Activated naive CD4-positive, alpha-beta T cell treated with anti-CD3 and anti-CD28 coated beads for 36 hours (primary cell): ENCODE measurements around the gene NLGN1. TPM values are rescaled to one million over a fixed set of nuclear protein-coding genes. Genes with fewer than 3 reads are reported as not detected.

ENCODE experiments used
- CTCF ChIA-PET: fragments of 350-600 bp; sonication (Branson Sonifier 250); formaldehyde crosslinking; loops from one replicate; lab custom pipeline; 2021; ENCODE audit warnings: antibody characterized with exemption; lab: Charles Lee
- DNase-seq: peaks from one replicate; pipeline ENCODE4 v3.0.0-alpha.2; 2020
- H3K27ac Mint-ChIP-seq: one replicate; pipeline ENCODE4 v1.8.0; 2021; ENCODE audit warnings: mild to moderate bottlenecking, mixed read lengths
- H3K27me3 Mint-ChIP-seq: one replicate; pipeline ENCODE4 v1.8.0; 2021; ENCODE audit warnings: low read depth, mixed read lengths
- H3K36me3 Mint-ChIP-seq: one replicate; pipeline ENCODE4 v1.8.0; 2021; ENCODE audit warnings: low read depth, mixed read lengths
- H3K4me1 Mint-ChIP-seq: one replicate; pipeline ENCODE4 v1.8.0; 2021; ENCODE audit warnings: low read depth, mixed read lengths
- H3K4me3 Mint-ChIP-seq: one replicate; pipeline ENCODE4 v1.8.0; 2021; ENCODE audit warnings: mild to moderate bottlenecking, moderate library complexity, mixed read lengths
- H3K9me3 Mint-ChIP-seq: one replicate; pipeline ENCODE4 v1.8.0; 2021; ENCODE audit warnings: mixed read lengths
- intact Hi-C: fragments of 100-400 bp; cut with micrococcal nuclease; formaldehyde crosslinking; loops from one replicate; pipeline ENCODE4 v1.15.1; 2023
- total RNA-seq, 2 experiments: library from RNA; stranded (reverse); gene quantifications; one replicate each; pipeline ENCODE4 v1.2.3, GENCODE V29; 2021

NLGN1 gene
- total RNA-seq, 2 experiments from 2014 or later = not detected

- CTCF ChIA-PET = interaction anchor here (0.6 kb wide), 1 partner anchor 1473 kb away, joined by 6 read pairs; no protein-coding TSS in a partner anchor
- no peaks in the 10 kb centered on the region for H3K4me1 Mint-ChIP-seq
- no peak for DNase-seq
- H3K27me3 Mint-ChIP-seq = no peaks in the 10 kb centered on the region
- no peak overlapping the region for H3K27ac Mint-ChIP-seq
- H3K36me3 Mint-ChIP-seq = no peaks in the 10 kb centered on the region
- no peaks in the 10 kb centered on the region for H3K9me3 Mint-ChIP-seq
- no peak overlapping the region for H3K4me3 Mint-ChIP-seq
- intact Hi-C loops = no loop called here
Measured at GRCh38 chr3:174268061-174268460, 870.5 kb downstream of the NLGN1 start.

GRCh38 chr3:174268586-174268985, 871.0 kb downstream of the NLGN1 start:
- Mint-ChIP-seq H3K9me3 (no peaks in the 10 kb centered on the region), H3K36me3 (no peaks in the 10 kb centered on the region), H3K27ac (no peak overlapping the region), H3K4me3 (no peak overlapping the region), H3K27me3 (no peaks in the 10 kb centered on the region), H3K4me1 (no peaks in the 10 kb centered on the region)
- DNase-seq = no peak
- intact Hi-C loops = no loop called here
- CTCF ChIA-PET = no interaction called here

- no peak for DNase-seq
- Mint-ChIP-seq H3K9me3 (no peaks in the 10 kb centered on the region), H3K27me3 (no peaks in the 10 kb centered on the region), H3K4me1 (no peaks in the 10 kb centered on the region), H3K27ac (no peak overlapping the region), H3K4me3 (no peak overlapping the region), H3K36me3 (no peaks in the 10 kb centered on the region)
- intact Hi-C loops = no loop called here
- CTCF ChIA-PET = interaction anchor here (1.2 kb wide), 1 partner anchor 23 kb away, joined by 5 read pairs; no protein-coding TSS in a partner anchor
Measured at GRCh38 chr3:174270841-174271240, 873.3 kb downstream of the NLGN1 start.

GRCh38 chr3:174275336-174275735, 877.8 kb downstream of the NLGN1 start:
- intact Hi-C loops = no loop called here
- Mint-ChIP-seq H3K27ac (no peak overlapping the region), H3K27me3 (no peaks in the 10 kb centered on the region), H3K4me3 (no peak overlapping the region), H3K36me3 (no peaks in the 10 kb centered on the region), H3K4me1 (no peaks in the 10 kb centered on the region), H3K9me3 (no peaks in the 10 kb centered on the region)
- DNase-seq = no peak
- CTCF ChIA-PET = no interaction called here

GRCh38 chr3:174276826-174277225, 879.3 kb downstream of the NLGN1 start:
- H3K4me3 Mint-ChIP-seq = no peak overlapping the region
- no peaks in the 10 kb centered on the region for H3K36me3 Mint-ChIP-seq
- H3K27ac Mint-ChIP-seq = no peak overlapping the region
- CTCF ChIA-PET = no interaction called here
- intact Hi-C loops = no loop called here
- no peaks in the 10 kb centered on the region for H3K9me3 Mint-ChIP-seq
- no peaks in the 10 kb centered on the region for H3K27me3 Mint-ChIP-seq
- DNase-seq = no peak
- H3K4me1 Mint-ChIP-seq = no peaks in the 10 kb centered on the region

- no peaks in the 10 kb centered on the region for H3K9me3 Mint-ChIP-seq
- CTCF ChIA-PET = no interaction called here
Measured at GRCh38 chr3:174278094-174278493, 880.5 kb downstream of the NLGN1 start.

GRCh38 chr3:174280186-174280585, 882.6 kb downstream of the NLGN1 start:
- intact Hi-C loops = no loop called here
- H3K9me3 Mint-ChIP-seq = no peaks in the 10 kb centered on the region

More at GRCh38 chr3:174278094-174278493, 880.5 kb downstream of the NLGN1 start:
- H3K4me1 Mint-ChIP-seq = no peaks in the 10 kb centered on the region
- no peak overlapping the region for H3K27ac Mint-ChIP-seq
- H3K27me3 Mint-ChIP-seq = no peaks in the 10 kb centered on the region
- intact Hi-C loops = no loop called here
- DNase-seq = no peak
- H3K4me3 Mint-ChIP-seq = no peak overlapping the region
- no peaks in the 10 kb centered on the region for H3K36me3 Mint-ChIP-seq

GRCh38 chr3:174285242-174285864, 887.8 kb downstream of the NLGN1 start:
- no peak for DNase-seq
- Mint-ChIP-seq H3K36me3 (no peaks in the 10 kb centered on the region), H3K27me3 (no peaks in the 10 kb centered on the region), H3K4me3 (no peak overlapping the region), H3K9me3 (no peaks in the 10 kb centered on the region), H3K27ac (no peak overlapping the region), H3K4me1 (no peaks in the 10 kb centered on the region)
- intact Hi-C loops = no loop called here
- CTCF ChIA-PET = interaction anchor here (0.7 kb wide), 1 partner anchor 488 kb away, joined by 3 read pairs; no protein-coding TSS in a partner anchor

More at GRCh38 chr3:174280186-174280585, 882.6 kb downstream of the NLGN1 start:
- Mint-ChIP-seq H3K27ac (no peak overlapping the region), H3K27me3 (no peaks in the 10 kb centered on the region), H3K36me3 (no peaks in the 10 kb centered on the region), H3K4me1 (no peaks in the 10 kb centered on the region), H3K4me3 (no peak overlapping the region)
- no peak for DNase-seq
- CTCF ChIA-PET = no interaction called here

GRCh38 chr3:174287705-174288104, 890.2 kb downstream of the NLGN1 start:
- Mint-ChIP-seq H3K36me3 (no peaks in the 10 kb centered on the region), H3K27ac (no peak overlapping the region), H3K27me3 (no peaks in the 10 kb centered on the region), H3K9me3 (no peaks in the 10 kb centered on the region), H3K4me1 (no peaks in the 10 kb centered on the region), H3K4me3 (no peak overlapping the region)
- CTCF ChIA-PET = no interaction called here
- intact Hi-C loops = no loop called here
- DNase-seq = no peak

GRCh38 chr3:174294616-174295015, 897.1 kb downstream of the NLGN1 start:
- Mint-ChIP-seq H3K27me3 (no peaks in the 10 kb centered on the region), H3K36me3 (no peaks in the 10 kb centered on the region), H3K4me1 (no peaks in the 10 kb centered on the region), H3K4me3 (no peak overlapping the region), H3K27ac (no peak overlapping the region), H3K9me3 (no peaks in the 10 kb centered on the region)
- intact Hi-C loops = no loop called here
- no peak for DNase-seq
- CTCF ChIA-PET = no interaction called here

- H3K27ac Mint-ChIP-seq = no peak overlapping the region
- H3K9me3 Mint-ChIP-seq = no peaks in the 10 kb centered on the region
- H3K4me3 Mint-ChIP-seq = no peak overlapping the region
- H3K36me3 Mint-ChIP-seq = no peaks in the 10 kb centered on the region
- H3K4me1 Mint-ChIP-seq = no peaks in the 10 kb centered on the region
- intact Hi-C loops = no loop called here
- CTCF ChIA-PET = no interaction called here
- no peaks in the 10 kb centered on the region for H3K27me3 Mint-ChIP-seq
- DNase-seq = no peak
Measured at GRCh38 chr3:174295306-174296092, 898.0 kb downstream of the NLGN1 start.

- Mint-ChIP-seq H3K4me3 (no peak overlapping the region), H3K36me3 (no peaks in the 10 kb centered on the region), H3K27ac (no peak overlapping the region), H3K9me3 (no peaks in the 10 kb centered on the region), H3K4me1 (no peaks in the 10 kb centered on the region), H3K27me3 (peaks cover 2% of the 10 kb centered on the region)
- intact Hi-C loops = no loop called here
- no peak for DNase-seq
- CTCF ChIA-PET = no interaction called here
Measured at GRCh38 chr3:174302746-174303315, 905.3 kb downstream of the NLGN1 start.
